Renal cortex interstitium (tissue), 11 donors: ENCODE data around the gene MRPS34. TPM values are rescaled to one million over a fixed set of nuclear protein-coding genes. Genes with fewer than 3 reads are reported as not detected.
"Not testable (repeated sequence)": the region's sequence is repeated elsewhere in the genome, so short reads cannot be mapped to it uniquely, and the experiment has no call there.

Source experiments
- DNase-seq, 11 donors: peaks; one replicate each; pipeline ENCODE4 v3.0.0-alpha.2; 2013; ENCODE audit warnings: low read depth in 9 of 11, low spot score in 4 of 11; ENCODE audit errors: extremely low read depth in 1 of 11
- polyA plus RNA-seq, 3 donors: library from polyadenylated mRNA; unstranded; fragments of 120-200 nt; gene quantifications; one replicate each; pipeline ENCODE4 v1.2.1, GENCODE V29; 2013; ENCODE audit not compliant: insufficient read length in 3 of 3

The MRPS34 gene
- polyA plus RNA-seq, 3 donors = 57.0 to 91.2 (median 74.7) TPM

- DNase-seq = no peak
These were observed 37.2 kb upstream of the MRPS34 start for GRCh38 chr16:1810106-1810505.

GRCh38 chr16:1809281-1809801 lies 36.4 kb upstream of the MRPS34 start:
- no peak for DNase-seq

DNA sequence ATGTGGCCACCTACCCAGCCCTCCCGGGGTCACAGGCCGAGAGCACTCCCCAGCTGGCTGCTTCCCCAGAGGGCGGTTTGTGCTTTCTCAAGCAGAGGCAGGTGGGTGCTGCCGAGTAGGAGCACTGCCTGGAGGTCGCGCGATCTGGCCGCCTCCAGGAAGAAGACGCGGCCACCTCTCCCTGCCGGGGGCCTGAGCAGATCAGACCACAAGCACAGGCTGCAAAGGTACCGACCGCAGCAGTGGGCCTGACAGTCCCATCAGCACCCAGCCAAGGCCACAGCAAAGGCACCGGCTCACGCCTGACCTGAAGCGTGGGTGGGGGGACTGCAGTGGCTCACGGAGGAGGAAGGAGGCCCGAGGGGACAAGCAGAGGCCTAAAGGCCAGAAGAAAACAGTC lies 35.8 kb upstream of the MRPS34 start:
- no peak for DNase-seq

DNA sequence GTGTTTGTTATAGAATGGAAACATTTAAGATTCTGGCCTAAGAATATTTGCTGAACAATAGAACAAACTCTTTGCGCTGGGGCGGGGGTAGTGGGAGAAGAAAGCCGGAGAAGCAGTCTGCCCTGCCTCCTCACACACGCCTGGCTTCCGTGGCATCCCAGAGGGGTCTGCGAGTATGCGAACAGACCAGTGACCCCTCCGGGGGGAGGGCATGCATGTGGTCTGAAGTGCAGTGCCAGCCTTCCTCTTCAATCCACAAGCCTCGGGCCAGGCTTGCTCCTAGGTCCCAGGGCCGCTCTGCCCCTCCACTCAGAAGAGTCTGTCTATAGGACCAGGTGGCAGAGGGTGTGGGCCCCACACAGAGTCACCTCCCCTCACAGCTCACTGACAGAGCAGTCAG lies 34.7 kb upstream of the MRPS34 start:
- no peak for DNase-seq

GRCh38 chr16:1800701-1801100 lies 27.8 kb upstream of the MRPS34 start:
- no peak for DNase-seq

DNA sequence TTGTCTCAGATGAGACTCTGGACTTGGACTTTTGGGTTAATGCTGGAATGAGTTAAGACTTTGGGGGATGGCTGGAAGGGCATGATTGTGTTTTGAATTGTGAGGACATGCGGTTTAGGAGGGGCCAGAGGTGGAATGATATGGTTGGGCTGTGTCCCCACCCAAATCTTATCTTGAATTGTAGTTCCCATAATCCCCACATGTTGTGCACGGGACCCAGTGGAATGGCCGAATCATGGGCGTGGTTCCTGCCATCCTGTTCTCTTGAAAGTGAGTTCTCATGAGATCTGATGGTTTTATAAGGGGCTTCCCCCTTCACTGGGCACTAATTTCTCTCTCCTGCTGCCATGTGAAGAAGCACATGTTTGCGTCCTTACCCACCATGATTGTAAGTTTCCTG lies 26.3 kb upstream of the MRPS34 start:
- not testable (repeated sequence) for DNase-seq

- no peak for DNase-seq
These were observed 22.2 kb upstream of the MRPS34 start for GRCh38 chr16:1794908-1795666.

GRCh38 chr16:1794221-1794871 lies 21.4 kb upstream of the MRPS34 start:
- DNase-seq = no peak

GRCh38 chr16:1793578-1794220 lies 20.8 kb upstream of the MRPS34 start, which contains the start of gene IGFALS:
IGFALS (minus strand) TSS chr16:1793705; CDS start chr16:1793652, 53 bp downstream.
- DNase-seq = no peak

- DNase-seq = no peak
These were observed 20.1 kb upstream of the MRPS34 start for GRCh38 chr16:1792836-1793577.

GRCh38 chr16:1791943-1792812 lies 19.2 kb upstream of the MRPS34 start:
- no peak for DNase-seq

- DNase-seq = no peak
These were observed 18.5 kb upstream of the MRPS34 start for GRCh38 chr16:1791256-1791942.

DNA sequence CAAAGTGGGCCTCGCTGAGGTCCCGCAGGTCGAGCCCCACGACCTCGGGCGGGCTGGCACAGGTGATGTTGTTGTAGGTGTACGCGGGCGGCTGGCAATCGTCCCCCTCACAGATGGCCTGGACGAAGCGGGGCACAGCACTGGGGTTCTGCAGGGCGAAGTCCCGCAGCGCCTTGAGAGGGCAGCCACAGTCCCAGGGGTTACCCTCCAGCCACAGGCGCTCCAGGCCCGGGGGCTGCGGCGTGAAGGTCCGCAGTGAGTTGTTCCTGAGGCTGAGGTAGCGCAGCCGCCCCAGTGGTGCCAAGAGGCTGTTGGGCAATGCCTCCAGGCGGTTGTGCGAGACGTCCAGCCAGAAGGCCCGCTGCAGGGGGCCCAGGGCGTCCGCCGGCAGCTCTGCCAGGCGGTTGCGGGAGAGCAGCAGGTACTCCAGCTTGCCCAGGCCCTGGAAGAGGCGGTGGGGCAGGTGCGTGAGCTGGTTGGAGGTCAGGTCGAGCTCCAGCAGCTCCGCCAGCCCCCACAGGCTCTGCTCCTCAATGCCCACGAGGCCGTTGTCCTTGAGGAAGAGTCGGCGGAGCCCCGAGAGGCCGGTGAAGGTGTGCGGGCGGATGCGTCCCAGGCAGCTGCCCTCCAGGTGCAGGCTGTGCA lies 17.8 kb upstream of the MRPS34 start:
- no peak for DNase-seq

DNA sequence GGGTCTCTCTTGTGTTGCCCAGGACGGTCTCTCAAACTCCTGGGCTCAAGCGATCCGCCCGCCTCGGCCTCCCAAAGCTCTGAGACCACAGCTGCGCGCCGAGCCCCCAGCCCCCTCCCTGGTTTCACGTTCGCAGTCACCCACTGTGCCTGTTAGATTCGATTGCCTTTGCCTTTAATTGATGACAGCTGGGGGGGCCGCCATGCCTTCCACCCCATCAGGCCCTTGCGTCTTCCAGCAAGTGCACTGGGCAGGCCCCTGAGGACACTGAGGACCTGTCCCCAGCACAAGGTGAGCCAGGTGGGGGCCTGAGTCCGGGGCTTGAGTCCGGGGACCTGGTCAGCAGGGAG lies 17.3 kb upstream of the MRPS34 start:
- DNase-seq = no peak

GRCh38 chr16:1789643-1790045 lies 16.7 kb upstream of the MRPS34 start:
- no peak for DNase-seq

- no peak for DNase-seq
These were observed 15.8 kb upstream of the MRPS34 start for GRCh38 chr16:1788708-1789100.

GRCh38 chr16:1788095-1788707 lies 15.3 kb upstream of the MRPS34 start:
- no peak for DNase-seq
